ENCODE data around the gene VPS13C.

VPS13C gene

GRCh38 chr15:61809216-61809615 lies 251.0 kb downstream of the VPS13C start:
- no peak for DNase-seq

GRCh38 chr15:61807281-61807929 lies 252.8 kb downstream of the VPS13C start:
- no peak for DNase-seq
